Fibroblast of gingiva (primary cell): Measurements from ENCODE around the gene ACOT7.
A peak's percentile ranks its signal among the peaks of the same experiment; 100 is the strongest.
"Not testable (repeated sequence)": the region's sequence is repeated elsewhere in the genome, so short reads cannot be mapped to it uniquely, and the experiment has no call there.

Experiments
- DNase-seq: peaks from one replicate; pipeline ENCODE4 v3.0.0-alpha.2; 2011; ENCODE audit warnings: low read depth

The ACOT7 gene

DNA sequence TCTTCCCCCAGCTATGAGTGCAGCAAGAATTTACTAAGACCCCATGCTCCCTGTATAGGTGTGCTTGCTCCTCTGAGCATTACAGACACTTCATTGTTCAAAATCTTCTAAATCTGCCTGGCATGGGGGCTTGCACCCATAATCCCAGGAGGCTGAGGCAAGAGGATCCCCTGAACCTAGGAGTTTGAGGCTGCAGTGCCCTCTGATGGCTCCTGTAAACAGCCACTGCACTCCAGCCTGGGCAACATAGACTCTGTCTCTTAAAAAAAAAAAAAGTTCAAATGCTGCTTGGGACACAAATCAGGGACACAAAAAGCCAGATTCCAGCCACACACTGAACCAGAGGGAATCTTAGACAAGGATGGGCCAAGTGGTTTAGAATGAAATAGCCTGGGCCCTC lies 3.4 kb upstream of the ACOT7 start:
- DNase-seq: no peak

DNA sequence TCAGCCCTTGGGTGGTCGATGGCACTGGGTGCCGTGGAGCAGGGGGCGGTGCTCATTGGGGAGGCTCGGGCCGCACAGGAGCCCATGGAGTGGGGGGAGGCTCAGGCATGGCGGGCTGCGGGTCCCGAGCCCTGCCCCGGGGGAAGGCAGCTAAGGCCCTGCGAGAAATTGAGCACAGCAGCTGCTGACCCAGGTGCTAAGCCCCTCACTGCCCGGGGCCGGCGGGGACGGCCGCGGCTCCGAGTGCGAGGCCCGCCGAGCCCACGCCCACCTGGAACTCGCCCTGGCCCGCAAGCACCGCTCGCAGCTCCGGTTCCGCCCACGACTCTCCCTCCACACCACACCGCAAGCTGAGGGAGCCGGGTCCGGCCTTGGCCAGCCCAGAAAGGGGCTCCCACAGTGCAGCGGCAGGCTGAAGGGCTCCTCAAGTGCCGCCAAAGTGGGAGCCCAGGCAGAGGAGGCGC lies 2.2 kb upstream of the ACOT7 start:
- not testable (repeated sequence) for DNase-seq

DNA sequence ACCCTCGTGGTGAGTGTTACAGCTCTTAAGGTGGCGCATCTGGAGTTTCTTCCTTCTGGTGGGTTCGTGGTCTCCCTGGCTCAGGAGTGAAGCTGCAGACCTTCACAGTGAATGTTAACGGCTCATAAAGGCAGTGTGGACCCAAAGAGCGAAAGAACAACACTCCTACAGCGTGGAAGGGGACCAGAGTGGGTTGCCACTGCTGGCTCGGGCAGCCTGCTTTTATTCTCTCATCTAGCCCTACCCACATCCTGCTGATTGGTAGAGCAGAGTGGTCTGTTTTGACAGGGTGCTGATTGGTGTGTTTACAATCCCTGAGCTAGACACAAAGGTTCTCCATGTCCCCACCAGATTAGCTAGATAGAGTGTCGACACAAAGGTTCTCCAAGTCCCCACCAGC lies 1.6 kb upstream of the ACOT7 start:
- not testable (repeated sequence) for DNase-seq

DNA sequence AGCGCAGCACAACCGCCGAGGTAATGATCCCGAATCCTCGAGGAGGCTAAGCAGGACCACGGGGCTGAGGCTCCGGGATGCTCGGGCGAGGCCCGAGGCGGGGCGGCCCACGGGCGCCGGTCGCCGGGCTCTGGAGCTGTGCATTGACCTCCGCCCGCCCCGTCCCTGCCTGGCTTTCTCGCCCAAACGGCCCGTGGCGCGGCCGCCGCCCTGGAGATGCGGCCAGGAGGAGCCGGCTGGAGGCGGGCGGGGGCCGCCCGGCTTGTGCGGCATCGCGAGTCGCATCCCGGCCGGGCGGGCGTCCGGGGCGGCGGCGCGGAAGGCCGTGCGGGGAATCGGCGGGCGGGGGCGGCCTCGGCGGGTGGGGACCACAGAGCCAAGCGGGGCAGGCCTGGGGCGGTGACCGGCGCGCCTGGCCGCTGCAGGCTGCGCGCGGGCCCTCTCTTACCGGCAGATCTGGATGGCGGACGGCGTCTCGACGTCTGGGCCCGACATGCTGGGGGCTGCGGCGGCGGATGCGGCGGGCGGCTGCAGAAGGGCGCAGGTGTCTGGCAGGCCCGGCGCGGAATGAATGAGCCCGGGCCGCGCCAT lies 663 bp downstream of the ACOT7 start:
- DNase-seq: no peak

DNA sequence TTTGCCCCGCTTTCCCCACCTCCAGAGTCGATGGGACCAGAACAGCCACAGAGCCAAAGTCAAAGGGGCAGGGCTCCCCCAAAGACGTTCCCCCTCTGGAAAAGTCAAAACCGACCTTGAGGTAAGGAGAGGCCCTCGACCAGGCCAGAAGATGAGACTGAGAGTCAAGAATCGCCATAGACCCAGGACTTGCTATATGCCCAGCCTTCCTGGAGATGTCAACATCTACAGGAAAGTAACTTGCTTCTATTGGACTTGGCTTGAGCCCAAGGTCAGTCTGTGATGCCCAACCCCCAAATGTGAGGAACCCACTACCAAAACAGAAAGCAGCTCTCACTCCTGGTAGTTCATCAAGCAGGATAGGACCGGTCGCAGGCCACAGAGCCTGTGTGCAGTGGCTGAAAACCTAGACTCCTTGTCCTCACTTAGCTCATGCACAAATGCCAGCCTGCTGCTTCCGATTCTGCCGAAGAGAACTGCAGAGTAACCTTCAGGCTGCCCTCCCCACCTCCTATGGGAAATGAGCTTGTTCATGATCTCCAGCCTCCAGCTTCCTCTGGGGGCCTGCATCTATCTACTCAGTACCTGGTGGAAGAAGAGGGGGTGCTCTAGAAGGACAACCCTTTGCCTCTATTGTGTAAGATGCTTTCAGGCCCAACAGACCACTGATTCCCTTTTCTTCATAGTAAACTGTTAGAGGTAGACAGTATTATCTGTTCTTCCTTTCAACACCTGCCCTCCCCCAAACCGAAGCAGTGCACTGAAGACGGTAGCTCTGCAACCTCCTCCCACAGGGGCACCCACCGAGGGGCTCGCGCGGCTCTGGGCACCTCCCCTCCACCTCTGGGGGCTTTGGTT lies 1.4 kb downstream of the ACOT7 start:
- no peak for DNase-seq

DNA sequence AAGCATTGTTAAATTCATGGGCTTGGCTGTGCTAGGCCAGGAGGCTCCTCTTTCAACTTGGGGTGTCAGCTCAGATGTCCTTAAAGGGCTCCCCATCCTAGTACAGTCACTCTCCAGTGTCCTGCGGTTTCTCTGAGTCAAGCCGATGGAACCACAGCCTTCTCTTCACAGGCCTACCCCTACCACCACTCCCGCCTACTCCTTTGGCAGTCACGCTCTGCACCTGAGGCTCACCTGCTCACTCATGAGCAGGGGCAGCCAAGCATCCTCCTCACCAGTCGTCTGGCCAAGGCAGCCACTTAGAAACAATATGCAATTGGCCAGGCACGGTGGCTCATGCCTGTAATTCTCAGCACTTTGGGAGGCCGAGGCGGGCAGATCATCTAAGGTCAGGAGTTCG lies 3.6 kb downstream of the ACOT7 start:
- DNase-seq: no peak

DNA sequence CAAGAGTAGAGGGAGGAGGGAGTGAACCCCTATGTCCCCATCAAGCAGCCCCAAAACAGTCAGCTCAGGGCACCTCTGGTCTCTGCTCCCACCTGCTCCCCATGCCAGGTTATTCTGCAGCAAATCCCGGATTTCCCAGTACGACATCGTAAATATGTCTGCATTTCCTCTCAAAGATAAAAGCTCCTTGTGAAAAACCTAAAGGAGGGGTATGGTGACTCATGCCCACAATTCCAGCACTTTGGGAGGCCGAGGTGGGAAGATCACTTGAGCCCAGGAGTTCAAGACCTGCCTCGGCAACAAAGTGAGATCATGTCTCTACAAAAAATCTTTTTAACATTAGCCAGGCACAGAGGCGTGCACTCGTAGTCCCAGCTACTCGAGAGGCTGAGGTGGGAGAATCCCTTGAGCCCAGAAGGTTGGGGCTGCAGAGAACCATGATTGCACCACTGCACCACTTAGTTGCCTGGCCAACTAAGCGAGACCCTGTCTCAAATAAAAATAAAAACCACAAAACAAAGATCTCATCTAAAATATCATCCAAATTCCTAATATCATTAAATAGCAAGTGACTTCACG lies 7.1 kb downstream of the ACOT7 start:
- DNase-seq: no peak

DNA sequence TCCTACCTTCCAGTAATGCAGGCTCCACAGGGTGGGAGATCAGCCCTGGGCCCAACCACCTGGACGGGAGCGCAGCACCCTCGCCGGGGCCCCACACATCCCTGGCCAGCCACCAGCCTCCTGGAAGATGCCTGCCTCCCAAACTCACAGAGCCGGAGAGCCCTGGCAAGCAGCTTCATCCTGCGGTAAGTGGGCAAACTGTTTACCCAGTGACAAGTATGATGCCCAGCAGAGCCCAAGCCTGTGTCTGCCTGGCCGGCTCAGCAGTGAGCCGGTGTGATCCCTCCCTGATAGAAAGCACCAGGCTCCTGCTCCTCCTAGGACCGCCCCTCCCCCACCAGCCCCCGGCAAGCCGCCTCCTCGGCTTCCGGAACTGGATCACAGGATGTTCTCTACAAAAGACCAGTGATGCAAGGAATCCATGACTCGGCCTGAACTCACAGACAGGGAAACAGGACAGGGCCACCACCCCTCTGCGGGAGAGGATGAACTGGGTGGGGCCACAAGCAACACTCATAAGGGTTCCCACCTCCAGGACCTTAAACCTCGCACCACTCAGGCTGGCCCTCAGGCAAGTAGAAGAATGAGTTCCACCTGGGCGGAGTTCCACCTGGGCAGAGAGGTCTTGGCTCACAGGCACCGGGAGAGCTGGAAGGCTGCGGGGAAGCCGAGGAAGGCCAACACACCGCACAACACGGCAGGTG lies 7.9 kb downstream of the ACOT7 start:
- peak; percentile 84 for DNase-seq

DNA sequence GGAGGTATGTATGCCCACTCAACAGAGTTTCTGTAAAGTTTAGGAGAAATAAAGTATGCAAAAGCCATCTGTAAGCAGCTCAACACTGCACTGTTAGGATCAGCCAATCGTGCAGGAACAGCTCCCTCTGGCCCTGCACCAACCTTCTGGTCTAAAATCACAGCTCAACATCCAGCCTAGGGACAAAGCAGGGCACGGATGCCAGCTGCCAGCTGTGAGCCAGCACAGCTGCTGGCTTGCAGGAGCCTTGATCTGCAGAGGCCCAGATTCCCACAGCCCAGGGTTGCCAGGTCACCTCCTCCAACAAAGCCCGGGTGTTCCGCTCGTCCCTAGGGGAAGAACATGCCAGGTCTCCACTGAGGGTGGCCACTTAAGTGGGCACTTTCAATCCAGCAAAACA lies 8.6 kb downstream of the ACOT7 start:
- peak; percentile 71 for DNase-seq

DNA sequence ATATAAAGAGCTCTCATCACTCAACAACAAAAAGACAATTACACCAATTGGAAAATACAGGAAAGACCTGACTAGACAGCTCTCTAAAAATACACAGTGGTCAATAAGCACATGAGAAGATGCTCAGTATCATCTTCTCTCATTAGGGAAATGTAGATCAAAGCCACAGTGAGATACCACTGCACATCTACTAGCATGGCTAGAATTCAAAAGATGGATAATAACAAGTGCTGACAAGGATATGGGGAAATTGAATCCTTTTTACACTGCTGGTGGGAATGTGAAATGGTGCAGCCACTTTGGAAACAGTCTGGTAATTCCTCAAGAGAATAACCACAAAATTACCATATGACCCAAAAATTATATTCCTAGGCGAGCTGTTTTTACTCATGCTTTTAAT lies 9.4 kb downstream of the ACOT7 start:
- no peak for DNase-seq

DNA sequence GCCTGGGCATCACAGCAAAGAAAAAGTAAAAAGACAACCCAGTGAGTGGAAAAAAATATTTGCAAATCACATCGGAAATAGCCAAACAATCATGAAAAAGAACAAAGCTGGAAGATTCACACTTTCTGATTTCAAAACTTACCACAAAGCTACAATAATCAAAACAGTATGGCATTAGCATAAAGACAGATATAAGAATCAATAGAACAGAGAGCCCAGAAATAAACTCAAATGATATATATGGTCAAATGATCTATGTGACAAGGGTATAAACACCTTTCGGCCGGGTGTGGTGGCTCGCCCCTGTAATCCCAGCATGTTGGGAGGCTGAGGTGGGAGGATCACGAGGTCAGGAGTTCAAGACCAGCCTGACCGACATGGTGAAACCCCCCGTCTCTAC lies 13.5 kb downstream of the ACOT7 start:
- DNase-seq: no peak

DNA sequence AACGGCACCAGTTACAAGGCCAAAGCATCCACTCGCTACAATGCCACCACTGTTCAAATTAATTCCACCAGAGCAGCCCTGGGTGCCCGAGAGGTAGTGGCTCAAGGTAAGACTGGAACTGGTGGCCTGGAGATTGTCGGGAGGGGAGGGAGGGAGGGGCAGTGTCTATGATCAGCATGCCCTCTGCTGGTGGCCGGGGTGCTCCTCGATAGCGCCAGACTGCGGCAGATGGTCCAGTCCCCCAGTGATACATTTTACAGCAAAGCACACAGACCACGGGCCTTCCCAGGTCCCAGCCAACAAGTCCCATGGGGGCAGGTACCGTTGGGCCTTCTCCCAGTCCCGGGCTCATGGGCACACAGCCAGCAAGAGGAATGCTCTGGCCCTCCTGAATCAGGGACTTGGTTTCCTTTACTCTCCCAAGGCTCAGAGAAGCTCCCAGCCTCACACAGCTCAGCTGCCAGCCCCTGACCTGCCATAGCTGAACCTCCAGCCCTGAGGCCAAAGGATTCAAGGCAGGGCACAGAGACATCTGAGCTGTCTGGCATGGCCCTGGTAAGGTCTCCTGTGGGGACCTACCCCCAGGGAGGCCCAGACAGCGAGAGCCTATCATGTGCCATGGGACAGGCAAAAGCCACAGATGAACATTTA lies 15.3 kb downstream of the ACOT7 start:
- no peak for DNase-seq

DNA sequence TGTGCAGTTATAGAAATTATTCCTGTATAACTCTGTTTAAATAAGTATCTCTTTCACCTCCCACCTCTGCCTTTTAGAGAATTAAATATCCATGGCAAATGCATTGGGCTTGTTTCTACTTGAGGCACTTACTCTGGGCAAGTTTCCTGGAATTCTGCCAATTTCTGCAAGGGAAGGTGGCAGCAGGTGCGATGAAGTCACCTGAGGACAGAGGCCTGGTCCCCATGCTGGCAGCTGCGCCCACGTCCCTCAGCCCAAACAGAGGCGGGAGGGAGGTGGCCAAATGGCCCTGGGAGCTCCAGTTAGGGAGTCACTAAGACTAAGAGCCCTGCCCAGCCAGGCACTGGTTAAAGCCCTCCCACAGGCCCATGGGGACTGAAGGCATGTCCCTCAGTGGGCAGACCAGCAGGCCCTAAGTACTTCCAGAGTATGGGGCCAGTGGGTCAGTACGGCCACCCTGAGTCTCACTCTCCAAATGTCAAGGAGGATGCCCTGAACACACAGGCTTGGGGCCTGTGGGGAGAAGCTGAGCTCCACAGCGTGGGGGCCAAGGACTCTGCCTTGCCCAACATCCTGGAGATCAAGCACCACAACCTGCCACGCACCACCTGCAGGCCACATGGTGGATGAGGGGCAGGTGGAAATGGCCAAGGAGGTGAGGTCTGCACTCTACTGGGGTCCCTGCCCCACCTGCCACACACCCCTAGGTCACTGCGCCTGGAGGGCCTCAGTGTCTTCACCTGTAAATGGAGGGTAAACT lies 19.4 kb downstream of the ACOT7 start:
- no peak for DNase-seq

DNA sequence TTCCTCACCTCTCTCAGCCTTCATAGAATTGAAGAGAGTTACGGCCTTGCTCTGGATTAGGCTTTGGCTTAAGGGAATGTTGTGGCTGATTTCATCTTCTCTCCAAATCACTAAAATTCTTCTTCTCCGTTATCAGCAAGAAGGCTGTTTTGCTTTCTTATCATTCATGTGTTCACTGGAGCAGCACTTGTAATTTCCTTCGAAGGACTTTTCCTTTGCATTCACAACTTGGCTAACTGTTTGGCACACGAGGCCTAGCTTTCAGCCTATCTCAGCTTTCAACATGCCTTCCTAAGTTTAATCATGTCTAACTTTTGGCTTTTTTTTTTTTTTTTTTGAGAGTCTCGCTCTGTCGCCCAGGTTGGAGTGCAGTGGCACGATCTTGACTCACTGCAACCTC lies 21.3 kb downstream of the ACOT7 start:
- DNase-seq: not testable (repeated sequence)

DNA sequence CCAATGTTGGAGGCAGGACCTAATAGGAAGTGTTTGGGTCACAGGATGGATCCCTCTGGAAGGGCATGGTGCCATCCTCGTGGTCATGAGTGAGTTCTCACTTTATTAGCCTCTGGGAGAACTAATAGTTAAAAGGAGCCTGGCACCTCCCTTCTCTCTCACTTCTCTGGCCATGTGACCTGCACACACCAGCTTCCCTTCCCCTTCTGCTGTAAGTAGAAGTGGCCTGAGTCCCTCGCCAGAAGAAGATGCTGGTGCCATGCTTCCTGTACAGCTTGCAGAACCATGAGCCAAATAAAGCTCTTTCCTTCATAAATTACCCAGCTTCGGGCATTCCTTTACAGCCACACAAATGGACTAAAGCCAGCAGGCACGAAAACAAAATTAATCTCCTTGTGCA lies 23.6 kb downstream of the ACOT7 start:
- DNase-seq: no peak

DNA sequence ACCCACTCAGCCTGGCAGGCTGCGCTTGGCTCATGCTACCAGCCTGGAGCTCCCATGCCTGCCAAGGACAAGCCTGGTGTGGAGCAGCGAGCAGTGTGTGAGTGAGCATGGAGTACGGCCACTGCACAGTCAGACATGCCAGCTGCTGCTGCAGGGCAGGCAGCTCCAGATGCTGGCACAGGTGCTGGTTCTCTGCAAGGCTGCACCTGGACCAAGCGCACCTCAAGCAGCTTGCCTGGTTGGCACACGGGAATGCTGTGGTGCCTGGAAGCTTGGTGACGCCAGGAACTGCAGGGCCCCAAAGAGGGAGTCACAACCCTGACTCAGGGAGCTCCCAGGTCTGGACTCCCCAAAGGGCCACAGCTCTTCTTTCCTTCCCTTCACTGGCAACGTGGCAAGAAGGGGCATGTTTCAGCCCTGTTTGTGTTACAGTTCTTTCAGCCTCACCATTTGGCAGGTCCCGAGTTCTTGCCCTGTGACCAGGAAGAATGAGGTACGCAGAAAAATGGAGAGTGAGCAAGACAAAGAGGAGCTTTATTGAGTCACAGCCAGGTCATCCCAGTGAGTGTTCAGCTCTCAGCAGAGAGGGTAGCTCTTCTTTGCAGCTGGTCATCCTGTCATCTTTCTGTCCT lies 26.1 kb downstream of the ACOT7 start:
- no peak for DNase-seq

DNA sequence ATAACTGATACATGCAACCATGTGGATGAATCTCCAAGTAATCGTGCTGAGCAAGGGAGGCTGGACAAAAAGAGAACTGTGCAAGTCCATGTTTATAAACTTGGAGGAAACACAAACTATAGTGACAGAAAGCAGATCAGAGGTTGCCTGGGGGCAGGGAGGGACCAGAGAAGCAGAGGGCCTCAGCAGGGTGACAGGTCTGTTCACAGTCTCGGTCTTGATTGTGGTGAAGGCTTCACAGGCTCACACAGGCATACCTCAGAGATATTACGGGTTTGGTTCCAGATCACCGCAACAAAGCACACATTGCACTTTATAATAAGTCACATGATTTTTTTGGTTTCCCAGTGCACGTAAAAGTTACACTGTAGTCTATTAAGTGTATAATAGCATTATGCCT lies 28.5 kb downstream of the ACOT7 start:
- no peak for DNase-seq

DNA sequence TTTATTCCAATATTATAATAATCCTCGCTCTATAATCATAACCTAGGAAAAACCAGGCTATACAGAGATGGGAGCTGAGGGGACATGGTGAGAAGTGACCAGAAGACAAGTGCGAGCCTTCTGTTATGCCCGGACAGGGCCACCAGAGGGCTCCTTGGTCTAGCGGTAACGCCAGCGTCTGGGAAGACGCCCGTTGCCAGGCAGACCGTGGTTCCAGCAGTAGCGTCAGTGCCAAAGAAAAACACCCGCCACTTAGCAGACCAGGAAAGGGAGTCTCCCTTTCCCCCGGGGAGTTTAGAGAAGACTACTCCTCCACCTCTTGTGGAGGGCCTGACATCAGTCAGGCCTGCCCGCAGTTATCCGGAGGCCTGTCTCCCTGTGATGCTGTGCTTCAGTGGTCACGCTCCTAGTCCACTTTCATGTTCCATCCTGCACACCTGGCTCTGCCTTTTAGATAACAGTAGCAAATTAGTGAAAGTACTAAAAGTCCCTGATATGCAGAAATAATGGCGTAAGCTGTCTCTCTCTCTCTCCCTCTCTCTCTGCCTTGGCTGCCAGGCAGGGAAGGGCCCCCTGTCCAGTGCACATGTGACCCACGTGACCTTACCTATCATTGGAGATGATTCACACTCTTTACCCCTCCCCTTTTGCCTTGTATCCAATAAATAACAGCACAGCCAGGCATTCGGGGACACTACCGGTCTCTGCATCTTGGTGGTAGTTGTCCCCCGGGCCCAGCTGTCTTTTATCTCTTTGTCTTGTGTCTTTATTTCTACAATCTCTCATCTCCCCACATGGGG lies 30.3 kb downstream of the ACOT7 start:
- DNase-seq: peak; percentile 51

DNA sequence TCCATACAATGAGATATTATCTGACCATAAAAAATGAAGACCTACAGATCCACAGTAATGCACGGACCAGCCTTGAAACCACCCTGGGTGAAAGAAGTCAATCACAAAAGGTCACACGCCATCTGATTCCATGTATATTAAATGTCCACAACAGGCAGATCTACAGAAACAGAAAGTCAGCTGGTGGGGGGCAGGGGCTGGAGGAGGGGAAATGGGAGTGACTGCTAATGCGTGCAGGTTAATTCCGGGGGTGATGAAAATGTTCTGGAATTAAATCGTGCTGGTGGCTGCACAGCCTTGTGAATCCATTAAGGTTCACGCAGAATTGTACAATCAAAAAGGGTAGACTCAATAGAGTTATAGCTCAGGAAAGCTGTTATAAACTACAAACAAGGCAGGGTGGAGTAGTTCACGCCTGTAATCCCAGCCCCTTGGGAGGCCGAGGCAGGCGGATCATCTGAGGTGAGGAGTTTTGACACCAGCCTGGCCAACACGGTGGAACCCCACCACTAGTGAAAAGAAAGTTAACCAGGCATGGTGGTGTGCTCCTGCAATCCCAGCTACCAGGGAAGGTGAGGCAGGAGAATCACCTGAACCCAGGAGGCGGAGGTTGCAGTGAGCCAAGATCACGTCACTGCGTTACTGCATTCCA lies 32.3 kb downstream of the ACOT7 start:
- no peak for DNase-seq
